Activated CD4-positive, alpha-beta T cell treated with anti-CD3 and anti-CD28 coated beads for 1 hour (primary cell): ENCODE measurements around the gene LRRTM3.

Source experiments
- DNase-seq: peaks from one replicate; pipeline ENCODE4 v3.0.0-alpha.2; 2020

Gene LRRTM3

DNA sequence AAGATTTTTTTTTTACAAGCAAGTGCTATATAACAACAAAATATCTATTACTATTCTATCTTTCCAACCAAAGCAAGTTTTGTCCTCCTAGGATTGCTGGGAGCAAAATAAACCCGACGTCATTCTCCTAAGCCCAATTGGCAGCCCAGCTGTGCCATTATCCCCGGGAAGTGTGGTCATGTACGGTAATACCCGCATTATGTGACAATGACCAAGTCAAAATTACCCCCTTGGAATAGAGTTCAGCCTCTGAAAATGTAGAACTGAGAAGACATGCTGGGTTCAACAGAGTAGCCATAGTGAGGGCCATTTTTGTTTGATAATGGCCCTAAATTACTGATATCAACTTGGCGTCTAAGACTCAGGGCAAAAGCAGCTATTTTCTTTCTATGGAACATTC, 215.5 kb downstream of the LRRTM3 start:
- DNase-seq = no peak

DNA sequence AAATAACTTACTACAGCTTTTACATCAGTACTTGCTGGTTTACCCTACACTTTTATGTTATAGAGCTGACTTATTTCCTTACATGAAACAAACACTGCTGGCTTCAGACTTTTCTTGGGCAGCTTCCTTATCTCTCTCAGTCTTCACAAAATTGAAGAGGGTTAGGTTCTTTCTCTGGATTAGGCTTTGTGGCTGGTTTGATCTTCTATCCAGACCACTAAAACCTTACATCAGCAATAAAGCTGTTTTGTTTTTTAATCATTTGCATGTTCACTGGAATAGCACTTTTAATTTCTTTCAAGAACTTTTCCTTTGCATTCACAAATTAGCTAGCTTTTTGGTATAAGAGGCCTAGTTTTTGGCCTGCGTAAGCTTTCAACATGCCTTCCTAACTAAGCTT, 218.7 kb downstream of the LRRTM3 start:
- DNase-seq = no peak
